GM12873 (cell line): ENCODE results near the gene TMEM123.

Source experiments
- TF ChIP-seq, protein P1 (sequence below): IDR thresholded peaks from 2 replicates; pipeline ENCODE4 v1.5.1; 2012; ENCODE audit warnings: low read depth, mild to moderate bottlenecking, moderate library complexity, low read length, control low read depth; ENCODE audit not compliant: insufficient read depth; ENCODE audit errors: missing control alignments

Gene TMEM123

DNA sequence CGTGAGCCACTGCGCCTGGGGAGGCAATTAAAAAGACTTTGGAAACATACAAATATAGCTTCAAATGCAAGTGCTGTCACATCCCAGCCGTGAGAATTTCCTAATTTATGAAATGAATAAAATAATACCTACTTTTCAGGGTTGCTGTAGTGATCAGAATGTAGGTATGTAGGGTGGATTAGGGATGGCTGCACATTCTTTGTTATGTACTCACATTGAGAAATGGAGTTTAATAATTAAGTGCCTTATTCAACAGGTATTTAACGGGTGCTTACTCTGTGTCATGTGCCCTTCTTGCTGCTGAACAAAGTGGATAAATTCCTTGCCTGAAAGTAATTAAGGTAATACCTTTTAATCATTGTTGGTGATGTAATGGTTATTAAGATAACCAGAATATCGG is 41.0 kb upstream of the TMEM123 start:
- TF ChIP-seq, protein P1, sequence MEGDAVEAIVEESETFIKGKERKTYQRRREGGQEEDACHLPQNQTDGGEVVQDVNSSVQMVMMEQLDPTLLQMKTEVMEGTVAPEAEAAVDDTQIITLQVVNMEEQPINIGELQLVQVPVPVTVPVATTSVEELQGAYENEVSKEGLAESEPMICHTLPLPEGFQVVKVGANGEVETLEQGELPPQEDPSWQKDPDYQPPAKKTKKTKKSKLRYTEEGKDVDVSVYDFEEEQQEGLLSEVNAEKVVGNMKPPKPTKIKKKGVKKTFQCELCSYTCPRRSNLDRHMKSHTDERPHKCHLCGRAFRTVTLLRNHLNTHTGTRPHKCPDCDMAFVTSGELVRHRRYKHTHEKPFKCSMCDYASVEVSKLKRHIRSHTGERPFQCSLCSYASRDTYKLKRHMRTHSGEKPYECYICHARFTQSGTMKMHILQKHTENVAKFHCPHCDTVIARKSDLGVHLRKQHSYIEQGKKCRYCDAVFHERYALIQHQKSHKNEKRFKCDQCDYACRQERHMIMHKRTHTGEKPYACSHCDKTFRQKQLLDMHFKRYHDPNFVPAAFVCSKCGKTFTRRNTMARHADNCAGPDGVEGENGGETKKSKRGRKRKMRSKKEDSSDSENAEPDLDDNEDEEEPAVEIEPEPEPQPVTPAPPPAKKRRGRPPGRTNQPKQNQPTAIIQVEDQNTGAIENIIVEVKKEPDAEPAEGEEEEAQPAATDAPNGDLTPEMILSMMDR, result no peak

DNA sequence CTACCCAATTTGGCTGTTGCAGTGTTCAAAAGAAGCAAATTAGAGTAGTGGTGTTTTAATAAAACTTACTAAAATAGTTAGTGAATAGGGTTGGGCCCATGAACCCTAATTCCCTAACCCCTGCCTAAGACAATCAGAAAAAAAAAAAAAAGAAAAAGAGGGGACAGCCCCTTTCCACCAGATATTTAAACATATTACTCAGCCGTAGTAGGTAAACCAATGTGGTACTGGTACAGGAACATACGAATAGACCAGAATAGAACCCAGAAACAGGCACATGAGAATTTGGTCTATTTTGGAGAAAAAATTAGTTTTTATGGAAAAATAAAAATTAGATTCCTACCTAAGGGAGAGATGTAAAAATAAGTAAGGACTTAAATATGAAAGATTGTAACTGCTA is 39.4 kb upstream of the TMEM123 start:
- TF ChIP-seq, protein P1, result no peak

DNA sequence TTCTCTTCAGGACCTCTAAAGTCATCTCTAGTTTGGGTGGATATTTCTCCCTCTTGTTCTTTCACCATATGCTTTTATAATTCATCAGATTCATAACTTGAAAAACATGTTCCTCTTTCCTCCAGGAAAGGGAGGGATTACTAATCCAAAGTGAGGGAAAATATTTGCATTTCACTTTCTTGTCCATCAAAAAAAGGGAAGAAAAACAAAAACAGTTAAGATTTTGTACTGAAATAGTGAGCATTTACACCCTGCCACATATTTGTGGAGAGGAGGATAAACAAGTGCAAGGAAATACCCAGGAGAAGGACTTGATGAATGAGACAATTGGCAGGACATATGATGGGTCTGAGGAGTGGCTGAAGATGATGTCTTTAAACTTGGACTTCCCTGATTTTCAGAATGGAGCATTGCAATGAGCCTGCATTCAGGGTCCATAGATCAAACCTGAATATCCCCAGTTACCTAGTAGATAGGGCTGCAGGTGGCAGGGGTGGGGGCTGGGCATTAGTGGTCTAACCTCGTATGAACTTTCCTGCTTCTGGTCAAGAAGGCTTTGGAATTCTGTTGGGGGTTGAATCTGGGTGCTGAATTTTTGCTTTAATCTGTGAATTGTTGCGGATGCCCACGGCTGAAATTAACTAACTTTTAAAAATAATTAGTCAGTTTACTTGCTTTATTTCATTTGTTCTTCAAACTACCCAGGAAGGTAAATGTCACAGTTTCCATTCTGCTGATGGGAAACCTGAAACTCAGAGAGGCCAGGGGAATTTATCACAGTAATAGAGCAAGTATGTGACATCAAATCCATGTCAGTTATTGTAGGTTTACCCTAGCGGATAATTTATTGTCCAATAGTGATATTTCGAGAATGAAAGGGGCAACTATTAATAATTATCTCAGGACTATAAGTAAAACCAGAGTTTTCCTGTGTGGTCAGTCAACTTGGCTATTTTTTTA is 36.9 kb upstream of the TMEM123 start:
- TF ChIP-seq, protein P1, result no peak

DNA sequence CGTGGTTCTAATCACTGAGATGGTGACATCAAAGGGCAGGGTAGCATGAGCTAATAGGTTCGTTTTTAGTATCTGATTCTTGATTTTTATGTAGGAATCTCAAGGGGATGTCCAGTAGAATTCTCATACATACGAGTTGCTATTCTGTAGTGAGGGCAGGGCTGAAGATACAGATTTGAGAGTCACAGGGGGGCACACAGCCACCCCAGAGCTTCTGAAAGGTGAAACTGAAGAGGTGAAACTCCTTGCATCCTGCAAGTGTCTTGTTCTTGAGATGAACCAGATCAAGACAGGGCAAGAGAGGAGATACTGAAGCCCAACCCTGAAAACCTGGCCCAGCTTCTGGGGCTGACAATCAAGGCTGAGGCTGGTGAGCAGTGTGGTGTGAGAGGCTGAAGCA is 35.6 kb upstream of the TMEM123 start:
- TF ChIP-seq, protein P1, result no peak

DNA sequence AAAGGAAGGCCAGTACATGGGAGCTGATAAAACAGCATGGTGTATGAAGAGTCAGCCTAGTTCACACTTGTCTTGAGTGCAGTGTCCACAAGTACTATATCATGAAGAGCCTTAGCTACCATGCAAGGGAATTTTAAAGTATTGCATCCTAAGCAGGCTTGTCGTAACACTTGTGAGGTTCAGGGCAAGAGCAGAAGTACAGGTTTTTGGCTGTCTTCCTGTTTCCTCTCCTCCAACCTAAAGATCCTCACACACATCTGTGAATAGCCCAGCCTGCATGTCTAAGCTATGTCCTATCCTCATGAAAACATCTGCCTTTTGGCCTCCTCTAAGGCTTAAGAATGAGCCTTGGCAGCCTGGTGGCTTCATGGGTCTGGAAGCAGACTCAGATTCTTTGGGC is 34.6 kb upstream of the TMEM123 start:
- TF ChIP-seq, protein P1, result no peak

DNA sequence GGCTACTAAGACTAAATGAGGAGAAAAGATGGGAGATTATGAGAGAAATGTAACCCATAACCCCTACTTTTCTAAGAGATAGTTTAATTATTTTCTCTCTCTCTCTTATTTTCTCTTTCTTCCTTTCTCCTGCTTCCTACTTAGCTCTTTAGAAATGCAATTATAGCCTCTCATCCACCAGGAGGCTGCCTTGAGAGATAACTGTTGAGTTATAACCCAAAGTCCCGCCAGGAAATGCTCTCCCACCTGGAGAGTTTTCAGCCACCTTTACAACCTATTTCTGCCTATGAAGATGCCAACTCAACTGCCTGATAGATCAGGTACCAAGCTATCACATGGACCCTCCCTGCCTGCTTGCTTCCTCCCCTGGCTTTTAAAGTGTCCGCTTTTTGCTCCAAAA is 34.0 kb upstream of the TMEM123 start:
- TF ChIP-seq, protein P1, result no peak

DNA sequence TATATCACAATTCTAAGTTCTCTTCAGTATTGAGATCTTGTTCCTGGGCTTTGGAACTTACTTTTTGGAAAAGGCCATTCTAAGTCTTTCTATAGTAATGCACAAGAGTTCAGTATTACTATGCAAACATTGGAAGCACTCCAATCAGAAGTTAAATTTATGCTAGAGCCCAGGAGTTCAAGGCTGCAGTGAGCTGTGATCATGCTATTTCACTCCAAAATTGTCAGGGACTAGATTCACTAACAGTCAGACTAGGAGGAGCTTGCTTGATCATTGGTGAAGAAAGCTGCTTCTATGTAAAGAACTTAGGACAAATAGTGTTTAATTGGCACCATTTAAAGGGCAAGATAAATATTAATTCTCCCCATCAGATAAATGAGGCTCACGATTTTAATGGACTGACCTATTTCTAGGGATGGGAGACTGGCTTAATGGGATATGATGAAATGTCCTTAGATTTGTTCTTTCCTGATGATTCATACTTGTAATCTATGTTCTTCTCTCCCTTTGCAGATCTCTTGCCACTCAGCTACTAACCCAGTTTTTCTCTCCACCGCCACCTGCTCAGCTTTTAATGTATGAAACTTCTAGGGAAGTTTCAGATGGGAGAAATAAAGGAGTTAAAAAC is 32.6 kb upstream of the TMEM123 start:
- TF ChIP-seq, protein P1, result no peak
